BJ (cell line): ENCODE results near the gene AK4. TPM values are rescaled to one million over a fixed set of nuclear protein-coding genes. Genes with fewer than 3 reads are reported as not detected.

Source experiments
- CTCF ChIA-PET: fragments of 350-600 bp; formaldehyde crosslinking; extraction: SDS; loops from one replicate; lab custom pipeline; 2021; ENCODE audit warnings: antibody characterized with exemption, inconsistent platforms; lab: Yijun Ruan, JAX
- POLR2A ChIA-PET: fragments of 300-600 bp; sonication (Branson Sonifier 250); formaldehyde crosslinking; extraction: SDS; loops from one replicate; lab custom pipeline; 2021; ENCODE audit warnings: antibody characterized with exemption; lab: Charles Lee
- DNase-seq: peaks from one replicate; pipeline ENCODE4 v3.0.0-alpha.2; 2011; ENCODE audit warnings: low read depth
- H3K27me3 ChIP-seq: 2 replicates; pipeline ENCODE4 v1.6.0; 2011; ENCODE audit warnings: low read length; ENCODE audit not compliant: control insufficient read depth, insufficient read depth
- H3K36me3 ChIP-seq: 2 replicates; pipeline ENCODE4 v1.5.1; 2011; ENCODE audit warnings: low read length; ENCODE audit not compliant: control insufficient read depth, insufficient read depth
- H3K4me3 ChIP-seq: 2 replicates; pipeline ENCODE4 v1.5.1; 2011; ENCODE audit warnings: low read depth, mild to moderate bottlenecking, control low read depth, low read length
- polyA plus RNA-seq: library from polyadenylated mRNA; depleted of rRNA; stranded (reverse); fragments of >200 nt; gene quantifications from 2 replicates; pipeline ENCODE4 v1.2.3, GENCODE V29; 2011
- TF ChIP-seq, protein P1 (sequence below): IDR thresholded peaks from 2 replicates; pipeline ENCODE4 v1.5.1; 2011; ENCODE audit warnings: low read depth, mild to moderate bottlenecking, control low read depth, inconsistent platforms, low read length, moderate library complexity; ENCODE audit not compliant: insufficient read depth

Gene AK4
- polyA plus RNA-seq, 1 experiment, result 11.9 TPM

DNA sequence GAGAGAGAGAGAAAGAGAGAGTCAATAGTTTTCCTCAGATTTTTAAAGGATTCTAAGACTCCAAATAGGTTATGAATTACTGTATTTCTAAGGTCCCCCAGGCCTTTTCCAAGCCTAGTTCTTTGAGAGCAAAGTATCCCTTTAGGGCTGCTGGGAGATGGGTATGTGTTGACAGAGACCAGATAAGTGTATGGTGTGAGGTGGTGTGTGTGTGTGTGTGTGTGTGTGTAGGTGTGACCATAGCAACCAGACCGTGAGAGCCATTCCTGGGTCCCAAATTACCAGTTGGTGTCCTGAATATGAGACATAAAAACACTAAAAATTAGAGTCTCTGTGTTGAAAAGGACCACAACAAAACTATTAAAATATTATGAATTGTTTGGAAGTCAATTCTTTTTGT is 119.7 kb downstream of the AK4 start:
- POLR2A ChIA-PET, result no interaction called here
- CTCF ChIA-PET, result interaction anchor here (1.4 kb wide), 1 partner anchor 10 kb away, joined by 3 read pairs; no protein-coding TSS in a partner anchor
- TF ChIP-seq, protein P1, sequence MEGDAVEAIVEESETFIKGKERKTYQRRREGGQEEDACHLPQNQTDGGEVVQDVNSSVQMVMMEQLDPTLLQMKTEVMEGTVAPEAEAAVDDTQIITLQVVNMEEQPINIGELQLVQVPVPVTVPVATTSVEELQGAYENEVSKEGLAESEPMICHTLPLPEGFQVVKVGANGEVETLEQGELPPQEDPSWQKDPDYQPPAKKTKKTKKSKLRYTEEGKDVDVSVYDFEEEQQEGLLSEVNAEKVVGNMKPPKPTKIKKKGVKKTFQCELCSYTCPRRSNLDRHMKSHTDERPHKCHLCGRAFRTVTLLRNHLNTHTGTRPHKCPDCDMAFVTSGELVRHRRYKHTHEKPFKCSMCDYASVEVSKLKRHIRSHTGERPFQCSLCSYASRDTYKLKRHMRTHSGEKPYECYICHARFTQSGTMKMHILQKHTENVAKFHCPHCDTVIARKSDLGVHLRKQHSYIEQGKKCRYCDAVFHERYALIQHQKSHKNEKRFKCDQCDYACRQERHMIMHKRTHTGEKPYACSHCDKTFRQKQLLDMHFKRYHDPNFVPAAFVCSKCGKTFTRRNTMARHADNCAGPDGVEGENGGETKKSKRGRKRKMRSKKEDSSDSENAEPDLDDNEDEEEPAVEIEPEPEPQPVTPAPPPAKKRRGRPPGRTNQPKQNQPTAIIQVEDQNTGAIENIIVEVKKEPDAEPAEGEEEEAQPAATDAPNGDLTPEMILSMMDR, result no peak

DNA sequence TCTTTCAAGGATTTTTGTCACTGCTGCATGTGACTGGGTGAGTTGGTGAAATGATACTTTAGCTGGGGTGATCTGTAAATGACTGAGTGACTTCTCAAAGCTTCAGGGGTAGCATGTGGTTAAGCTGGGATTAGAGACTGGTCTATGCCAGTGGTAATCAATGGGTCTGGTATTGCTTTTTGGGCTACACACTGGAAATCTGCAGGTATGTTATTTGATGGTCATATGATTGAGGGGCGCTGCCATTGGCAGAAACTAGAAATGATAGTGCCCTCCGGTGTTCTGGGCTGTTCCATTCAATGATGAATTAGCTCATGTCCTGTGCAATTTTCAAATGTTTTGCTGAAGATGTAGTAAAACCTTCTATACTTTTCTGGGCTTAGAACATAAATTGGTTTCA is 121.6 kb downstream of the AK4 start:
- H3K27me3 ChIP-seq, result no peaks in the 10 kb centered on the region
- POLR2A ChIA-PET, result interaction anchor here (0.6 kb wide), 1 partner anchor 100 kb away, joined by 3 read pairs; no protein-coding TSS in a partner anchor
- H3K4me3 ChIP-seq, result no peak overlapping the region
- CTCF ChIA-PET, result interaction anchor here (1.1 kb wide), 1 partner anchor 8 kb away, joined by 3 read pairs; no protein-coding TSS in a partner anchor
- TF ChIP-seq, protein P1, result no peak
- H3K36me3 ChIP-seq, result no peaks in the 10 kb centered on the region
- DNase-seq, result no peak

More for the DNA sequence above, 119.7 kb downstream of the AK4 start:
- H3K36me3 ChIP-seq, result no peaks in the 10 kb centered on the region
- DNase-seq, result no peak
- H3K27me3 ChIP-seq, result no peaks in the 10 kb centered on the region
- no peak overlapping the region for H3K4me3 ChIP-seq

DNA sequence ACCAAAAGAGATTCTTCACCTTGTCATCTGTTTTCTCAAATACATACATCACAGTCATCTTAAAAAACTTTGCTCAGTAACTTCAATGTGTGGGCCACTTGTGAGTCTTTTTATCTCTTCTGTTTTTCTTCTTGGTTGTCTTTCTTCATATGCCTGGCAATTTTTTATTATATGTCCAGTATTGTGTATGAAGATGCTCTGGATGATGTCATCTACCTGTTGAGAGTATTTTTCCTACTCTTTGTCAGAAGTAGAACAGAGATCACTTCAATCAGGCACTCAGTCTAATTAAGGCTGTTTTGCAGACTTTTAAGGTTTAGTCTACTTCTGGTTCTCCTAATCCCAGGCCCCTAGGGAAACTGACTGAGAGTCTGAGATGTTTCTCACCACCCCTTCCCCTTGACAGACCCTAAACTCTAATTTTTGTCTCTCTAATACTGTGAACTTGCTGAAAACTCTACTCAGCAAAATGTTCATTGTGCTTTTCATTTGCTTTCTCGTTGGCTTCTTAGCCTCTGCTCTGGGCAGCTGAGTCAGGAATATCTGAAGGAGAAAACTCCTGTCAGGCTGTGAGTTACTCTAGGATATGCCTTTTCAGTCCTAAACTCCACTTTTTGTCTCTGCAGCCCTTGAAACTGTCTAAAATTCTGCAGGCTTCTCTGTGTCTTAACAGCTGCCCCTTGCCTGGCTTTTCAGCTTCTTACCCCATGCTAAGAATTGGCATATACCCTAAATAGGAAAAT is 128.4 kb downstream of the AK4 start:
- no peaks in the 10 kb centered on the region for H3K36me3 ChIP-seq
- TF ChIP-seq, protein P1, result no peak
- ChIA-PET POLR2A (no interaction called here), CTCF (no interaction called here)
- H3K4me3 ChIP-seq, result no peak overlapping the region
- no peaks in the 10 kb centered on the region for H3K27me3 ChIP-seq
- DNase-seq, result no peak

DNA sequence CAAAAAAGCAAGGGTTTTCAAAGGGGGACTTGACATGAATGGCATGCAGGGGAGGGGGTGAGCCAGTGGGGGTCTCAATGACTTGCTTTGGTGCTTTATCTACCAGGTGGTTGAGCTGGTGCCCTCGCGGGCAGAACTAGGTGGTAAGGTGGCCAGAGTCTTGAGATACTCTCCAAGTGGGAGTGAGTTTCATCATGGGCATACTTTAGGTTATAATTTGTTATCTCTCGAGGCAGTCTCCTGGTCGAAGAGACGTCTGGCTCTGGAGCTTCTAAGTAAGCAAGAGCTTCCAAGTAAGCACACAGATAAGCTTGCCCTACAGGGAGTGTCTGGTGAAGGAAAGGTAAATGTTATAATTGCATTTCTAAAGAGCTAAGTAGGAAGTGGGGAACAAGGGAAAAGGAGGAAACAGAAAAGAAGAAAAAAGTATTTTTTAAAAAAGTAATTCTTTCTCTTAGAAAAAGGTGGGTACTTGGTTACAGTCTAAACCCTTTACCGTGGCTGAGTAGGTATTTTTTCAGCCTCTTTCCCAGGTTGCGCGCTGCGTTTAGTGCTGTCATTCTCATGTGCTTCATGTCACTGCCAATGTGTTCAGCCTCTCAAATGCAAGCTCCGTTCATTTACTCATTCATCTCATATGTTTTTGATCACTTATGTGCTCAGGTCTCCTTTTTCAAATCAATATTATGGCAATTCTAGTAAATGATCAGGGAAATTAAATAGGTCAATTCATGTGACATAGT is 129.8 kb downstream of the AK4 start:
- Histone ChIP-seq H3K4me3 (no peak overlapping the region), H3K27me3 (no peaks in the 10 kb centered on the region), H3K36me3 (no peaks in the 10 kb centered on the region)
- POLR2A ChIA-PET, result no interaction called here
- CTCF ChIA-PET, result interaction anchor here (0.6 to 1.3 kb wide), 4 partner anchors 10 to 1036 kb away, joined by 3 to 8 read pairs (median 3); no protein-coding TSS in a partner anchor
- no peak for DNase-seq
- TF ChIP-seq, protein P1, result no peak
